Measurements from ENCODE around the gene SLC35F3.

The SLC35F3 gene

GRCh38 chr1:234265321-234265720 lies 360.8 kb downstream of the SLC35F3 start:
- DNase-seq = no peak

GRCh38 chr1:234265861-234266260 lies 361.4 kb downstream of the SLC35F3 start:
- no peak for DNase-seq

GRCh38 chr1:234270093-234270492 lies 365.6 kb downstream of the SLC35F3 start:
- DNase-seq = no peak

GRCh38 chr1:234270581-234271242 lies 366.2 kb downstream of the SLC35F3 start:
- no peak for DNase-seq

GRCh38 chr1:234271243-234271606 lies 366.7 kb downstream of the SLC35F3 start:
- no peak for DNase-seq

- no peak for DNase-seq
Measured at GRCh38 chr1:234272656-234273312, 368.3 kb downstream of the SLC35F3 start.

GRCh38 chr1:234273981-234274380 lies 369.5 kb downstream of the SLC35F3 start:
- DNase-seq = no peak

GRCh38 chr1:234276151-234276788 lies 371.8 kb downstream of the SLC35F3 start:
- DNase-seq = no peak

GRCh38 chr1:234277161-234277868 lies 372.8 kb downstream of the SLC35F3 start:
- DNase-seq = no peak

- no peak for DNase-seq
Measured at GRCh38 chr1:234279021-234279420, 374.5 kb downstream of the SLC35F3 start.

- DNase-seq = no peak
Measured at GRCh38 chr1:234280500-234280899, 376.0 kb downstream of the SLC35F3 start.

GRCh38 chr1:234281826-234282489 lies 377.5 kb downstream of the SLC35F3 start:
- DNase-seq = no peak

GRCh38 chr1:234286206-234286605 lies 381.7 kb downstream of the SLC35F3 start:
- no peak for DNase-seq

GRCh38 chr1:234288946-234289345 lies 384.5 kb downstream of the SLC35F3 start:
- no peak for DNase-seq

GRCh38 chr1:234289538-234290305 lies 385.2 kb downstream of the SLC35F3 start:
- no peak for DNase-seq

- no peak for DNase-seq
Measured at GRCh38 chr1:234292011-234292410, 387.5 kb downstream of the SLC35F3 start.

GRCh38 chr1:234292548-234292947 lies 388.1 kb downstream of the SLC35F3 start:
- no peak for DNase-seq

- DNase-seq = no peak
Measured at GRCh38 chr1:234294109-234294817, 389.8 kb downstream of the SLC35F3 start.

GRCh38 chr1:234295068-234295467 lies 390.6 kb downstream of the SLC35F3 start:
- no peak for DNase-seq

GRCh38 chr1:234295626-234296025 lies 391.1 kb downstream of the SLC35F3 start:
- no peak for DNase-seq

- DNase-seq = no peak
Measured at GRCh38 chr1:234296496-234296895, 392.0 kb downstream of the SLC35F3 start.

- no peak for DNase-seq
Measured at GRCh38 chr1:234297668-234298067, 393.2 kb downstream of the SLC35F3 start.
